CD14-positive monocyte (primary cell): ENCODE measurements around the gene CFAP53. TPM values are rescaled to one million over a fixed set of nuclear protein-coding genes. Genes with fewer than 3 reads are reported as not detected.

Source experiments
- DNase-seq, 3 donors: peaks; one replicate each; pipeline ENCODE4 v3.0.0-alpha.2; 2011 to 2022
- H2AFZ ChIP-seq: 2 replicates; pipeline ENCODE4 v1.6.0; 2012; ENCODE audit warnings: mild to moderate bottlenecking, low read depth, low read length, inconsistent platforms; ENCODE audit not compliant: insufficient read depth, poor library complexity, severe bottlenecking
- H3K27ac ChIP-seq, 2 donors: 1 replicate in 1 of 2; 2 replicates in 1 of 2; pipeline ENCODE4 v1.5.1; 2012 to 2013; ENCODE audit warnings: low read length in 2 of 2, control low read depth in 1 of 2, inconsistent platforms in 1 of 2, low read depth in 1 of 2, mild to moderate bottlenecking in 1 of 2
- H3K27me3 ChIP-seq, 2 donors: one replicate each; pipeline versions ENCODE4 v1.6.0 to v1.6.1; 2011 to 2013; ENCODE audit warnings: low read length in 2 of 2; ENCODE audit not compliant: control insufficient read depth in 2 of 2, insufficient read depth in 2 of 2
- H3K36me3 ChIP-seq, 2 donors: replicated peaks in 1 of 2; 1 replicate in 1 of 2; 2 replicates in 1 of 2; pipeline versions ENCODE4 v1.5.1 to v1.6.1; 2012 to 2013; ENCODE audit warnings: low read length in 2 of 2, control low read depth in 1 of 2, inconsistent platforms in 1 of 2, mild to moderate bottlenecking in 1 of 2; ENCODE audit not compliant: insufficient read depth in 2 of 2, control insufficient read depth in 1 of 2
- H3K4me1 ChIP-seq, 2 donors: 1 replicate in 1 of 2; 2 replicates in 1 of 2; pipeline versions ENCODE4 v1.5.1 to v1.6.1; 2012 to 2013; ENCODE audit warnings: low read length in 2 of 2, control low read depth in 1 of 2, inconsistent platforms in 1 of 2, mild to moderate bottlenecking in 1 of 2, moderate library complexity in 1 of 2; ENCODE audit not compliant: insufficient read depth in 2 of 2, control insufficient read depth in 1 of 2
- H3K4me2 ChIP-seq: replicated peaks from 2 replicates; pipeline ENCODE3; 2012; ENCODE audit warnings: low read length, moderate library complexity, mild to moderate bottlenecking; ENCODE audit not compliant: poor library complexity, severe bottlenecking; ENCODE audit errors: extremely low read depth
- H3K4me3 ChIP-seq, 3 experiments: fragments of 200-600 bp in 1 of 3; sonication (generic) in 1 of 3; replicated peaks in 1 of 3; 1 replicate in 2 of 3; 2 replicates in 1 of 3; pipeline ENCODE4 v1.5.1; 2011 to 2013; ENCODE audit warnings: low read length in 3 of 3, mild to moderate bottlenecking in 3 of 3, control low read depth in 2 of 3, low read depth in 2 of 3, inconsistent platforms in 1 of 3, moderate library complexity in 1 of 3
- H3K79me2 ChIP-seq: 2 replicates; pipeline ENCODE4 v1.6.0; 2012; ENCODE audit warnings: mild to moderate bottlenecking, control low read depth, inconsistent platforms, low read length, moderate library complexity; ENCODE audit not compliant: insufficient read depth
- H3K9ac ChIP-seq: 2 replicates; pipeline ENCODE4 v1.6.0; 2017; ENCODE audit warnings: low read length, mild to moderate bottlenecking; ENCODE audit not compliant: insufficient read depth, poor library complexity, severe bottlenecking
- H3K9me3 ChIP-seq, 2 donors: replicated peaks in 1 of 2; 1 replicate in 1 of 2; 2 replicates in 1 of 2; pipeline versions ENCODE4 v1.5.1 to v1.6.1; 2012 to 2013; ENCODE audit warnings: low read length in 2 of 2, control low read depth in 1 of 2; ENCODE audit not compliant: control insufficient read depth in 1 of 2, insufficient read depth in 1 of 2
- H4K20me1 ChIP-seq: 2 replicates; pipeline ENCODE4 v1.6.0; 2012; ENCODE audit warnings: mild to moderate bottlenecking, low read length, control low read depth, moderate library complexity; ENCODE audit not compliant: insufficient read depth
- H3K27ac Mint-ChIP-seq, 7 donors: one replicate each; pipeline ENCODE4 v1.8.0; 2020; ENCODE audit warnings: mild to moderate bottlenecking in 7 of 7, mixed read lengths in 7 of 7, moderate library complexity in 6 of 7, inconsistent platforms in 2 of 7
- H3K27me3 Mint-ChIP-seq, 3 donors: one replicate each; pipeline ENCODE4 v1.8.0; 2021 to 2022; ENCODE audit warnings: low read depth in 3 of 3, mild to moderate bottlenecking in 3 of 3, mixed read lengths in 3 of 3, moderate library complexity in 3 of 3, inconsistent platforms in 1 of 3
- H3K36me3 Mint-ChIP-seq, 2 donors: one replicate each; pipeline ENCODE4 v1.8.0; 2020; ENCODE audit warnings: mixed read lengths in 2 of 2, inconsistent platforms in 1 of 2, mild to moderate bottlenecking in 1 of 2
- H3K4me1 Mint-ChIP-seq: one replicate; pipeline ENCODE4 v1.8.0; 2020; ENCODE audit warnings: mild to moderate bottlenecking, mixed read lengths
- H3K4me3 Mint-ChIP-seq, 2 donors: one replicate each; pipeline ENCODE4 v1.8.0; 2020; ENCODE audit warnings: mild to moderate bottlenecking in 2 of 2, mixed read lengths in 2 of 2, moderate library complexity in 1 of 2
- H3K9me3 Mint-ChIP-seq, 7 donors: one replicate each; pipeline ENCODE4 v1.8.0; 2020 to 2022; ENCODE audit warnings: mixed read lengths in 7 of 7, mild to moderate bottlenecking in 6 of 7, moderate library complexity in 6 of 7, inconsistent platforms in 2 of 7
- WGBS: methylation state at CpG from one replicate; pipeline ENCODE4 v1.1.5; 2013; ENCODE audit warnings: missing lambda C conversion rate; ENCODE audit not compliant: insufficient coverage; 5-methylcytosine and 5-hydroxymethylcytosine counted together
- intact Hi-C, 2 donors: fragments of 100-400 bp; cut with micrococcal nuclease; formaldehyde crosslinking; loops; one replicate each; pipeline versions ENCODE4 v1.15.0 to v1.15.1; 2023
- polyA plus RNA-seq, 3 donors: library from polyadenylated mRNA; depleted of rRNA in 1 of 3; unstranded in 2 of 3; stranded (reverse) in 1 of 3; fragments of 300-500 nt in 2 of 3; fragments of >200 nt in 1 of 3; fragmentation: Illumina TruSeq in 2 of 3; gene quantifications; 1 replicate in 2 of 3; 2 replicates in 1 of 3; pipeline ENCODE4 v1.2.3, GENCODE V29; 2012 to 2021
- TF ChIP-seq, protein P1 (sequence below): fragments of 200-600 bp; IDR thresholded peaks from one replicate; pipeline ENCODE4 v1.8.0; 2022; ENCODE audit warnings: antibody characterized with exemption, mild to moderate bottlenecking

CFAP53 gene
- polyA plus RNA-seq, 3 donors, result 0.08 to 0.14 TPM; not detected in 1

DNA sequence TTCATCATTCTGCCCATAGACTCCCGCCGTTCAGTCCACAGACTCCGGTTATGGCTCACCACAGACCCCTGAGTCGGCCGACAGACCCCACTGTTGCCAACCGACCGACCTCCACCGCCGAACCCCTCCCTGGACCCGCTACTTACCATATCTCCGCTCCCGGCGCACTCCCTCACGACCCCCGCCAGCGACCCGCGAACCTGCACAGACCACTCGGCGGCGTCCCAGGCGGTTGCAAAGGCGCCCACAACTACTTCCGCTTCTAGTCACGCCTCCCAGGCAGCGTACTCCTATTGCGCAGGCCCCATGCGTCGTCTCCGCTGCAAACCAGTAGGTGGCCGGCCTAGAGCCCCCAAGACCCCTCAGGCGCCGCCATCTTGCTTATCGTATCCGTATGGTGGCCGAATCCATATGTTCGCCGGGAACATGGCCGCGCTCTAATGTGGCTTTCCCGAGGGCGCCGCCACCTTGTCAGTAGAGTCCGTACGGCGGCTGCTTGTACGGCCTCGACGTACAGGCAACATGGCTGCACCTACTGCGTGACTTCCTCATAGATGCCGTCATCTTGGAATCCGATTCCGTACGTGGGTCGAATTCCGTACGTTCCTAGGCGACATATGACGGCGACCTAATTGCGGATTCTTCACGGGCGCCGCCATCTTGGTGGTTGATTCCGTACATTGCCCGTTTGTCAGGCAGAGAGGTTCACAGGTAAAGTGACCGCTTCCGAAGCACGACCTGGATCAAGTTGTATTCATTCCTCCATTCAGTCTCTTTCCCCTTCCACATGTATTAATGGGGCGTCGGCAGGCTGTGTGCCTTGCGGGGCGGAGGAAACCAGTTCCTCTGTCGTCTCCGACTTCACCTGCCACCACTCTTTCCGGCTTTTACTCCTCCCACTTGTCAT, 21.4 kb upstream of the CFAP53 start, which contains the start of gene CXXC1:
TSS of gene CXXC1 (minus strand) at position 252 of the 907 bp plus-strand sequence. CDS start at position 149, 103 bp downstream.
- Histone ChIP-seq H3K4me2 (peak within 1 kb of the TSS; percentile 96), H3K9ac (peak within 1 kb of the TSS; percentile 78), H2AFZ (peak within 1 kb of the TSS; percentile 88), H3K9me3 (no peaks in the 10 kb centered on the region), H3K4me3 (peak within 1 kb of the TSS; percentile 84 to 99 (median 98)), H3K36me3 (peaks cover 23 to 34% of the 10 kb centered on the region in 2 donors), H4K20me1 (no peaks in the 10 kb centered on the region), H3K27ac (peak within 1 kb of the TSS; percentile 60 to 84), H3K79me2 (peaks cover 19% of the 10 kb centered on the region), H3K4me1 (peaks cover 25 to 49% of the 10 kb centered on the region in 2 donors), H3K27me3 (no peaks in the 10 kb centered on the region)
- peak; percentile 99 to 100 (median 99) for DNase-seq
- peak within 1 kb of the TSS; percentile 92 to 98 (median 97) for H3K27ac Mint-ChIP-seq
- peaks cover 0 to 2% (median 0%) of the 10 kb centered on the region in 7 donors for H3K9me3 Mint-ChIP-seq
- H3K36me3 Mint-ChIP-seq, result peaks cover 33 to 37% of the 10 kb centered on the region in 2 donors
- H3K4me3 Mint-ChIP-seq, result peak within 1 kb of the TSS; percentile 100
- WGBS, result under 1% methylated on average over 76 of the region's 76 CpGs
- intact Hi-C loops, result loop anchor here (5.0 to 10.0 kb wide), 2 partner anchors 793 to 795 kb away; partner anchors contain the start of gene RPL17 (in 2 of the 2)
- TF ChIP-seq, protein P1, sequence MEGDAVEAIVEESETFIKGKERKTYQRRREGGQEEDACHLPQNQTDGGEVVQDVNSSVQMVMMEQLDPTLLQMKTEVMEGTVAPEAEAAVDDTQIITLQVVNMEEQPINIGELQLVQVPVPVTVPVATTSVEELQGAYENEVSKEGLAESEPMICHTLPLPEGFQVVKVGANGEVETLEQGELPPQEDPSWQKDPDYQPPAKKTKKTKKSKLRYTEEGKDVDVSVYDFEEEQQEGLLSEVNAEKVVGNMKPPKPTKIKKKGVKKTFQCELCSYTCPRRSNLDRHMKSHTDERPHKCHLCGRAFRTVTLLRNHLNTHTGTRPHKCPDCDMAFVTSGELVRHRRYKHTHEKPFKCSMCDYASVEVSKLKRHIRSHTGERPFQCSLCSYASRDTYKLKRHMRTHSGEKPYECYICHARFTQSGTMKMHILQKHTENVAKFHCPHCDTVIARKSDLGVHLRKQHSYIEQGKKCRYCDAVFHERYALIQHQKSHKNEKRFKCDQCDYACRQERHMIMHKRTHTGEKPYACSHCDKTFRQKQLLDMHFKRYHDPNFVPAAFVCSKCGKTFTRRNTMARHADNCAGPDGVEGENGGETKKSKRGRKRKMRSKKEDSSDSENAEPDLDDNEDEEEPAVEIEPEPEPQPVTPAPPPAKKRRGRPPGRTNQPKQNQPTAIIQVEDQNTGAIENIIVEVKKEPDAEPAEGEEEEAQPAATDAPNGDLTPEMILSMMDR, result peak; percentile 46
- H3K27me3 Mint-ChIP-seq, result peaks cover 0 to 2% (median 0%) of the 10 kb centered on the region in 3 donors
- peaks cover 42% of the 10 kb centered on the region for H3K4me1 Mint-ChIP-seq

DNA sequence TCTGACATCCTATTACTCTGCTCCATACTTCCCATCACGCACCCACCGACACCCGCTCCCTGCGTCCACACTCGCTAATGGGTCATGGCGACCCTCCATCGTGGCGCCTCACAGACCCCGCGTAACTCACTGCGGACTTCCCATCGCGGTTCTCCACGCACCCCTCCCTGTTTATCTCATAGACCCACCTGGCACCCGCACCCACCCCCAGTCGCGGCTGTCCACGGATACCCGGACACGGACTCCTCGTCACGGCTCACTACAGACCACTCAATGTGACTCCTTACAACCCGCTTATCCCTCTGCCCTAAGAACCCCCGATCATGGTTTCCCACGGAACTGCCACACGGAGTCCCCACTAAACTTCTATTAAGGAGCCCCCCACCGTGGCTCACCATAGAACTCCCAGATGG, 20.7 kb upstream of the CFAP53 start:
- peaks cover 44% of the 10 kb centered on the region for H3K4me1 Mint-ChIP-seq
- peak overlapping the region; percentile 60 to 84 for H3K27ac ChIP-seq
- H3K4me2 ChIP-seq, result peak overlapping the region; percentile 96
- H3K9me3 Mint-ChIP-seq, result peaks cover 0 to 3% (median 0%) of the 10 kb centered on the region in 7 donors
- H3K4me3 Mint-ChIP-seq, result peak overlapping the region; percentile 100
- H3K4me3 ChIP-seq, result peak overlapping the region; percentile 84 to 99 (median 98)
- under 1% methylated on average over 26 of the region's 27 CpGs for WGBS
- peak in 1 of 3 donors; percentile 16 for DNase-seq
- peak overlapping the region; percentile 78 for H3K9ac ChIP-seq
- H3K9me3 ChIP-seq, result no peaks in the 10 kb centered on the region
- intact Hi-C loops, result loop anchor here (5.0 to 10.0 kb wide), 2 partner anchors 792 to 795 kb away; partner anchors contain the start of gene RPL17 (in 2 of the 2)
- H4K20me1 ChIP-seq, result no peaks in the 10 kb centered on the region
- peaks cover 38 to 43% of the 10 kb centered on the region in 2 donors for H3K36me3 Mint-ChIP-seq
- H3K79me2 ChIP-seq, result peaks cover 19% of the 10 kb centered on the region
- H2AFZ ChIP-seq, result peak overlapping the region; percentile 88
- TF ChIP-seq, protein P1, result no peak
- H3K27ac Mint-ChIP-seq, result peak overlapping the region; percentile 92 to 98 (median 97)
- peaks cover 0 to 2% (median 0%) of the 10 kb centered on the region in 3 donors for H3K27me3 Mint-ChIP-seq
- H3K36me3 ChIP-seq, result peaks cover 28 to 39% of the 10 kb centered on the region in 2 donors
- H3K27me3 ChIP-seq, result no peaks in the 10 kb centered on the region
- H3K4me1 ChIP-seq, result peaks cover 28 to 54% of the 10 kb centered on the region in 2 donors
